Measurements from ENCODE around the gene CARD16.
"Not testable (repeated sequence)": the region's sequence is repeated elsewhere in the genome, so short reads cannot be mapped to it uniquely, and the experiment has no call there.

The CARD16 gene

GRCh38 chr11:105049481-105049880 lies 4.3 kb upstream of the CARD16 start:
- DNase-seq (ENCODE audit: low read depth) = no peak

- no peak for DNase-seq (ENCODE audit: low read depth)
Observed at GRCh38 chr11:105046898-105047579, 1.9 kb upstream of the CARD16 start.

- no peak for DNase-seq (ENCODE audit: low read depth)
Observed at GRCh38 chr11:105045676-105046296, 651 bp upstream of the CARD16 start.

GRCh38 chr11:105042178-105042577 lies 3.0 kb downstream of the CARD16 start:
- no peak for DNase-seq (ENCODE audit: low read depth)

GRCh38 chr11:105040703-105041102 lies 4.4 kb downstream of the CARD16 start:
- DNase-seq (ENCODE audit: low read depth) = no peak

- no peak for DNase-seq (ENCODE audit: low read depth)
Observed at GRCh38 chr11:105034813-105035620, 10.1 kb downstream of the CARD16 start, which contains the start of gene CASP1. Gene CASP1, minus strand, starts transcription at chr11:105035144. Its CDS starts 31 bp downstream, at chr11:105035113.

- DNase-seq (ENCODE audit: low read depth) = not testable (repeated sequence)
Observed at GRCh38 chr11:105034388-105034787, 10.7 kb downstream of the CARD16 start.

GRCh38 chr11:105033781-105034180 lies 11.4 kb downstream of the CARD16 start:
- no peak for DNase-seq (ENCODE audit: low read depth)

- no peak for DNase-seq (ENCODE audit: low read depth)
Observed at GRCh38 chr11:105033343-105033742, 11.8 kb downstream of the CARD16 start.

- no peak for DNase-seq (ENCODE audit: low read depth)
Observed at GRCh38 chr11:105032495-105032894, 12.6 kb downstream of the CARD16 start.

GRCh38 chr11:105027678-105028077 lies 17.5 kb downstream of the CARD16 start:
- DNase-seq (ENCODE audit: low read depth) = no peak

- DNase-seq (ENCODE audit: low read depth) = no peak
Observed at GRCh38 chr11:105024394-105024793, 20.7 kb downstream of the CARD16 start.

- no peak for DNase-seq (ENCODE audit: low read depth)
Observed at GRCh38 chr11:105023003-105023402, 22.1 kb downstream of the CARD16 start, which contains the start of gene CASP5. Gene CASP5, minus strand, starts transcription at chr11:105023168. Its CDS starts 32 bp downstream, at chr11:105023136.

GRCh38 chr11:105022527-105022926 lies 22.6 kb downstream of the CARD16 start:
- no peak for DNase-seq (ENCODE audit: low read depth)

- DNase-seq (ENCODE audit: low read depth) = no peak
Observed at GRCh38 chr11:105007463-105007862, 37.7 kb downstream of the CARD16 start.

GRCh38 chr11:105005451-105005845 lies 39.7 kb downstream of the CARD16 start:
- no peak for DNase-seq (ENCODE audit: low read depth)

- DNase-seq (ENCODE audit: low read depth) = no peak
Observed at GRCh38 chr11:105004021-105004420, 41.1 kb downstream of the CARD16 start.

GRCh38 chr11:105003151-105003550 lies 42.0 kb downstream of the CARD16 start:
- DNase-seq (ENCODE audit: low read depth) = no peak

GRCh38 chr11:105000797-105001196 lies 44.3 kb downstream of the CARD16 start:
- DNase-seq (ENCODE audit: low read depth) = peak; percentile 26

- DNase-seq (ENCODE audit: low read depth) = no peak
Observed at GRCh38 chr11:105000167-105000566, 45.0 kb downstream of the CARD16 start.

- DNase-seq (ENCODE audit: low read depth) = no peak
Observed at GRCh38 chr11:104999721-105000120, 45.4 kb downstream of the CARD16 start.

- DNase-seq (ENCODE audit: low read depth) = no peak
Observed at GRCh38 chr11:104997288-104997687, 47.8 kb downstream of the CARD16 start.

GRCh38 chr11:104995001-104995408 lies 50.1 kb downstream of the CARD16 start:
- no peak for DNase-seq (ENCODE audit: low read depth)
